GM20431 (cell line): ENCODE data around the gene TSC2.

Experiments
- in situ Hi-C: fragments of 300-500 bp; cut with MseI, MboI; formaldehyde crosslinking; loops from one replicate; pipeline ENCODE4 v1.15.0; 2020; ENCODE audit warnings: low sequenced_read_pairs; ENCODE audit not compliant: unreplicated experiment

TSC2 gene

DNA sequence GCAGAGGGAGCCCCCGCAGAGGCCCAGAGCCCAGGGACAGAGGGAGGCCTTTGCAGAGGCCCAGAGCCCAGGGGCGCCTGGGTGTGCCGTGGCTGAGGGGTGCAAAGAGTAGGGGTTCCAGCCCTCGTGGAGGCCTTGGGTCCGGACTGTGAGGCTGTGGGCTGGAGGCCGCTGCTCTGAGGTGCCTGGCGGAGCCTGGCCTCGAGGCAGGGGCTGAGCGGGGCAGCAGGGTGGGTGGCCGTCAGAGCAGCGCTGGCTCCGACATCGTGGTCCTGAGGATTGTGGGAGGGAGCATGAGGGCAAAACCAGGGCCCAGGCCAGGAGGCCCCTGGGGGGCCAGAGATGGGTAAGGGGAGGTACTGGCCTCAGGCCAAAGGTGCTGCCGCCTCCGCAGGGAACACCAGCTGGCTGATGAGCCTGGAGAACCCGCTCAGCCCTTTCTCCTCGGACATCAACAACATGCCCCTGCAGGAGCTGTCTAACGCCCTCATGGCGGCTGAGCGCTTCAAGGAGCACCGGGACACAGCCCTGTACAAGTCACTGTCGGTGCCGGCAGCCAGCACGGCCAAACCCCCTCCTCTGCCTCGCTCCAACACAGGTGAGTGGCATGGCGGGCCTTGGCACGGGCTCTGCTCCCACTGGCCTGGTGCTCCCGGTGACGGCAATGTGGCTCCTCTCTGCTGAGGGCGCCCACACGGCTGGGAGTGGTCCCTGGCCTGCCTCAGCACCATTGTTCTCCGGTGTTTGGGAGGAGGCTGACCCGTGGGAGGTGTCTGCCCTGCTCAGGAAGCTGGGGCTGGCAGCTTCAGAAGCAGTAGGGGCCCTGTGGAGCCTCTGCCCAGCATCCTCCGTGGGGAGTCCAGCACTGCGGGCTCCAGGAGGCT, 33.7 kb downstream of the TSC2 start:
- in situ Hi-C loops: no loop called here

DNA sequence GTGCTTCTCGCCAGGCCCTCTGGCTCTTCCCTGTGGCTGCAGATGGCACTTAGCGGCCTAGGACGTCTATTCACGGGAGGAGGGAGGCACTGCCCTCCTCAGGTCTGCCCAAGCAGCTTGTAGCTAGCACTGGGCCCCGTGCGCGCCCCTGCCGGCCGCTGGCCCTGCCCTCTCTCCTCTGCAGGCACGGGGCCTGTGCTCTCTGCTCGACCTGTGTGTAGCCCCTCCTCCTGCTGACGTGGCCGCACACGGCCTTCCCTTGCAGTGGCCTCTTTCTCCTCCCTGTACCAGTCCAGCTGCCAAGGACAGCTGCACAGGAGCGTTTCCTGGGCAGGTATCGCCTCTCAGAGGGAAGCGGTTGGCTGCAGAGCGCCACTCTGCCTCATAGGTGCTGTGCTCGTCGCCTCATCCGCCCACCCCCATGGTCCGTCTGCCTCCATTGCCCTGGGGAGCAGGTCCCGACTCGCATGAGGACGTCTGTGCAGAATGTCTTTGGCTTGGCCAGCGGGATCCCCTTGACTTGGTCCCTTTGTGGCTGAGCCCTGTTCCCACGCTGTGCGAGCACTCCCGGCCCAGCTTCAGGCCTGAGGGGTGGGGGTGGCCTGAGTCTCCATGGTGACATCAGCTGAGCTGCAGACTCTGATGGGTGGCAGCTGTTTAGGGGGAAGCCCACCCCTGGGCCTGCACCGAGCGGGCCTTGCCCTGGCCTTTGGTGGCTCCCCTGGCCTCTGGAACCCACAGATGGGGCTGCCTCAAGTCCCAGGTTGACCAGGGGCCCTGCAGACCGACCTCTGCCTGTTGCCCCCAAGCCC, 34.6 kb downstream of the TSC2 start:
- in situ Hi-C loops: no loop called here

DNA sequence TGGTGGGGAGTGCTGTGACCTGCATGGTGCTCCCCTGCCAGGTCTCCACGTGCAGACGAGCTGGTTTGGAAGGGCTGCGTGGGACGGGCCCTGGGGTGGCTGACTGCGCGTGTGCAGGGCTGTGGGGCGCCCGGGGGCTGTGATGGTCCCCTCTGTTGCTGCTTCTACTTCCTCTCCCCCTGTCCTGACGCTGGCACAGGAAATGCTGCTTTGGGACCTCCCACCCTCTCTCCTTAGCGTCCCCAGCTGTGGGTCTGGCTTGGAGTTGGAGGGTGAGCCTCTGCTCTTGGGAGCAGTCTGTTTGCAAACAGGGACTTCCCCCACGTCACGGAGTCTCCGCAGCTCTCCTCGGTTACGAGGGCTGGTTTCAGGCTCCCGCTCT, 35.2 kb downstream of the TSC2 start:
- in situ Hi-C loops: no loop called here

DNA sequence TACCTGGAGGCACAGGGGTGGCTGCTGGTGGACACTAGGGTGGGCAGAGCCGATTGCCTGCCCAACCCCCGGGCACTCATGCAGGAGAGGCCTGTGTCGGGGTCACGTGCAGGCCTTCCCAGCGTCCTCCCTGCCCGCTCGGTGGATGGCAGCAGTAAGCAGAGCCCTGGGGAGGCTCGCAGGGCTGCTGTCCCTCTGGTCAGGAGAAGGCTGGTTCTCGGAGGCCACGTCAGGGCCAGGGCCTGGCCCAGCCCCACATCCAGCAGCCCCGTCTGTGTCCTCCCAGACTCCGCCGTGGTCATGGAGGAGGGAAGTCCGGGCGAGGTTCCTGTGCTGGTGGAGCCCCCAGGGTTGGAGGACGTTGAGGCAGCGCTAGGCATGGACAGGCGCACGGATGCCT, 35.6 kb downstream of the TSC2 start:
- in situ Hi-C loops: no loop called here

DNA sequence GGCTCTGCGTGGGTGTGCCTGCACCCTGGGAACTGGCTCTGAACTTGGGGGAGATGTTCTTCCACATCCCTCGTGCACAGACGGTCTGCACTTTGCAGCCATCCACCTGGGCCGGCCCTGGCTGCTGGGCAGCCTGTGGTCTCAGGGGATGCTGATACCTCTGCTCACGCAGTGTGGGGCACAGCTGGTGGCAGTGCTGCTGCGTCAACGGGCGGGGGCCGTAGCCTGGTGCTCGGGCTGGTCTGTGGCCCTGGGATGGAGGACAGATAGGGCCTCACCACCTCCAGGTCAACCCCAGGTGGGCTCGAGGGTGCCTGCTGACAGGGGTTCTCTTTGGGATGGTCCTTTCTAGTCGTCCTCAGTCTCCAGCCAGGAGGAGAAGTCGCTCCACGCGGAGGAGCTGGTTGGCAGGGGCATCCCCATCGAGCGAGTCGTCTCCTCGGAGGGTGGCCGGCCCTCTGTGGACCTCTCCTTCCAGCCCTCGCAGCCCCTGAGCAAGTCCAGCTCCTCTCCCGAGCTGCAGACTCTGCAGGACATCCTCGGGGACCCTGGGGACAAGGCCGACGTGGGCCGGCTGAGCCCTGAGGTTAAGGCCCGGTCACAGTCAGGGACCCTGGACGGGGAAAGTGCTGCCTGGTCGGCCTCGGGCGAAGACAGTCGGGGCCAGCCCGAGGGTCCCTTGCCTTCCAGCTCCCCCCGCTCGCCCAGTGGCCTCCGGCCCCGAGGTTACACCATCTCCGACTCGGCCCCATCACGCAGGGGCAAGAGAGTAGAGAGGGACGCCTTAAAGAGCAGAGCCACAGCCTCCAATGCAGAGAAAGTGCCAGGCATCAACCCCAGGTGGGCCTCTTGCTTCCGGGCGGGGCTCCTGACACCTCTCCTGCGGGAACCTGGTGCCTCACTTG, 36.3 kb downstream of the TSC2 start:
- in situ Hi-C loops: no loop called here

DNA sequence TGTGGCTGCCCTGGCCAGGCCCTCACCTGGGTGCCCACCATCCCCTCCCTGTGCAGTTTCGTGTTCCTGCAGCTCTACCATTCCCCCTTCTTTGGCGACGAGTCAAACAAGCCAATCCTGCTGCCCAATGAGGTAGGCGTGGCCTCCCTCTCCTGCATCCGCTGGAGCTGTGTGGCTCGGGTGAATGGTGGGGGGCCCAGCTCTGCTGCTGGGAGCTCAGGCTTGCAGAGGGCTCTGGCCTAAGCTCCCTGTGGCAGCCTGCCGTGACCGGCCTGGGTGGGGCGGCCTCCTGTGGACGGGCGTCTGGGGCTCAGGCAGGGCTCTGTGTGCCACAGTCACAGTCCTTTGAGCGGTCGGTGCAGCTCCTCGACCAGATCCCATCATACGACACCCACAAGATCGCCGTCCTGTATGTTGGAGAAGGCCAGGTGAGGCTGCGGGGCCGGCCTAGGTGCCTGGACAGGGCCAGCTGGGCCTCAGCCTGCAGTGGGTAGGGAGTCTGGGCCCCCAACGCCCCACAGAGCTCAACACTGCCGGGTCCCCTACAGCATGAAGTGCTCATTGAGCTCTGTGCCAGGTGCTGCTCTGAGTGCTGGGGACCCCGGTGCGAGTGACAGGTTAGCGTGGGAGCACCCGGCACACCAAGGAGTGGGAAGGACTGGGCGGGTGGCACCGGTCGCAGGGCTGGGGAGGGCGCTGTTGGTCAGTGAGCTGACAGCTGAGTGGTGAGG, 37.3 kb downstream of the TSC2 start:
- in situ Hi-C loops: no loop called here

DNA sequence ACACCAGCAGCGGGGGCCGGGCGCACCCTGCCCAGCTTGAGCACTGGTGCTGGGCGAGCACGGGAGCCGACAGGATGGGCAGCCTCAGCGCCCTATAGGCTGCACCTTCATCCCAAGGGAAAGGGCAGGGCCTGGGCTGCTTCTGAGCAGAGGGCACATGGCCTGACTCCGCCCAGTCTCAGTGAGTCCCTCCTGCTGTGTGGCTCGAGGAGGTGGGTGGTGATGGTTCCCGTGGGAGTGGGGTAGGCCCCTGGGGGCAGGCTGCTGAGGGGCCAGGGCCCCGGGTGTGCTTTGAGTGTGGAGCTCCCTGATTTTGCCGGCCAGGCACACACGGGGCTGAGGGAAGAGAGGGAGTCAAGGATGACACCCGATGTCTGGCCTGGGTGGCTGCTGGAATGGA, 37.9 kb downstream of the TSC2 start:
- in situ Hi-C loops: no loop called here

DNA sequence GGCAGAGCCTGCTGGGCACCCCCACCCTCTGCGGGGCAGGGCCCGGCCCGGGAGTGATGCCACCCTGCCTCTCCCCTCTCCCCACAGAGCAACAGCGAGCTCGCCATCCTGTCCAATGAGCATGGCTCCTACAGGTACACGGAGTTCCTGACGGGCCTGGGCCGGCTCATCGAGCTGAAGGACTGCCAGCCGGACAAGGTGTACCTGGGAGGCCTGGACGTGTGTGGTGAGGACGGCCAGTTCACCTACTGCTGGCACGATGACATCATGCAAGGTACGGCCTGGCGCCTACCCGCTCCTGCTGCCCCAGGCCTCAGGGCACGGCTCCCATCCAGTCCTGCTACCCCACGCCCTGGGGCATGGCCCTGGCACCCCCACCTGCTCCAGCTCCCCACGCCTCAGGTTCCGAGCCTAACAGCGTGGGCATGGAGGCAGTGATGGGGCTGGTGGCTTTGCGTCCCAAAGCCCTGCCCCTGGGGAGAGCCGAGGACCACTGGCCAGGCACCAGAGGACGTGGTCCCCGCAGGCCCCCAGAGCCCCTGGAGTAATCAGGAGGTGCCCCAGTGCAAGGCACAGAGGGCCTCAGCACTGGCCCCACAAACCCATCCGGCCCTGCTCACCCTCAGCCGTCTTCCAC, 38.4 kb downstream of the TSC2 start:
- in situ Hi-C loops: no loop called here

DNA sequence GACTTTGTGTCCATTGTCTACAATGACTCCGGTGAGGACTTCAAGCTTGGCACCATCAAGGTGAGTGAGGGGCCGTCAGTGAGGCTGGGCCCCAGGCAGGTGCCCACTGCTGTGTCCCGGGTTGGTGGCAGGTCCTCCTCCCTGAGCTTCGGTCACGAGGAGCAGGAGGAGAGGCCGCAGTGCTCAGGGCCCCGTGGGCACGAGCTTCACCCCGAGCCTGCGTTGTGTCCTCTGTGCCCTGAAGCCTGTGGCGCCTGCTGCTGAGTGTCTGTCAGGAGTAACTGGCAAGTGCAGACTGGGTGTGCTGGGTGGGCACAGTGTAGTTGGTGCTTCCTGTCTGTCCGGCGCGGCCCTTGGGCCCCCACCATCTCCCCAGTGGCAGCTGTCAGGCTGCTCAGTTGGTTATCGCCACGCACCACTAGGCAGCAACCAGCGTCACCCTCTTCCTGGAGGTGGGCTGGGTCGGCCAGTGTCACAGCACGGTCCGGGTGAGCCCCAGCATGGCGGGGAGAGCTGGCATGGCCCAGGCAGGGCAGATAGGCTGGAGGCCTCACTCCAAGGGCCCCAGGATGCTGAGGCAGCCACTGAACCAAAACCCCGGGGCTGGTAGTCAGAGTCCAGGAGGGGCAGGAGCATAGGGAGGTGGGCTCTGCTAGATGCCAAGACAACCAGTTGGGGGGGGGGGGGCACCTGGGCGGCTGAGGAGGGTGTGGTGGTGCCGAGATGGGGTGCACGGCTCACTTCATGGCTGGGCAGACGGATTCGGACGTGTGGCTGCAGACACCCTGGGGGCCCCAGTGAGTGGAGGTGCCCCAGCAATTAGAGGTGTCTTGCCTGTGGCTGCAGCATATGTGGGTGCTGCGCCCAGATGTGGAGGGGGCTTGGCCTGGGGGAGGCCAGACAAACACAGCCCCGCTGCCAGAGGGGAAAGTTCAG, 39.3 kb downstream of the TSC2 start:
- in situ Hi-C loops: no loop called here

DNA sequence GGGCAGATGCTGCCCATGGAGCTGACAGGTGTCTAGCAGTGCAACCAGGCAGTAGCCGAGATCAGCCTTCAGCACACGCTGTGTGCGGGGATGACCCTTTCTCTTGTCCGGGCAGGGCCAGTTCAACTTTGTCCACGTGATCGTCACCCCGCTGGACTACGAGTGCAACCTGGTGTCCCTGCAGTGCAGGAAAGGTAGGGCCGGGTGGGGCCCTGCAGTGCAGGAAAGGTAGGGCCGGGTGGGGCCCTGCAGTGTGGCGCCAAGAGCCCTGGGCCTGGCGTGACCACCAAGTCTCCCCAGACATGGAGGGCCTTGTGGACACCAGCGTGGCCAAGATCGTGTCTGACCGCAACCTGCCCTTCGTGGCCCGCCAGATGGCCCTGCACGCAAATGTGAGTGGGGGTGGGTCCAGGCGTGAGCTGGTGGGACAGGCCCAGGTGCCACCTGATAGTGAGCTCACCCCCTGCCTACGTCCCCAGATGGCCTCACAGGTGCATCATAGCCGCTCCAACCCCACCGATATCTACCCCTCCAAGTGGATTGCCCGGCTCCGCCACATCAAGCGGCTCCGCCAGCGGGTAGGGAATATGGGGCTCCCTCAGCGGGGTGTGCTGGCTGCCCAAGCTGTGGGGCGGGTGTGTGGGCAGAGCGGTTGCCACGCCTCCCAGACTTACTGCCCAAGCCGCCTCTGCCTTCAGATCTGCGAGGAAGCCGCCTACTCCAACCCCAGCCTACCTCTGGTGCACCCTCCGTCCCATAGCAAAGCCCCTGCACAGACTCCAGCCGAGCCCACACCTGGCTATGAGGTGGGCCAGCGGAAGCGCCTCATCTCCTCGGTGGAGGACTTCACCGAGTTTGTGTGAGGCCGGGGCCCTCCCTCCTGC, 40.2 kb downstream of the TSC2 start:
- in situ Hi-C loops: no loop called here

DNA sequence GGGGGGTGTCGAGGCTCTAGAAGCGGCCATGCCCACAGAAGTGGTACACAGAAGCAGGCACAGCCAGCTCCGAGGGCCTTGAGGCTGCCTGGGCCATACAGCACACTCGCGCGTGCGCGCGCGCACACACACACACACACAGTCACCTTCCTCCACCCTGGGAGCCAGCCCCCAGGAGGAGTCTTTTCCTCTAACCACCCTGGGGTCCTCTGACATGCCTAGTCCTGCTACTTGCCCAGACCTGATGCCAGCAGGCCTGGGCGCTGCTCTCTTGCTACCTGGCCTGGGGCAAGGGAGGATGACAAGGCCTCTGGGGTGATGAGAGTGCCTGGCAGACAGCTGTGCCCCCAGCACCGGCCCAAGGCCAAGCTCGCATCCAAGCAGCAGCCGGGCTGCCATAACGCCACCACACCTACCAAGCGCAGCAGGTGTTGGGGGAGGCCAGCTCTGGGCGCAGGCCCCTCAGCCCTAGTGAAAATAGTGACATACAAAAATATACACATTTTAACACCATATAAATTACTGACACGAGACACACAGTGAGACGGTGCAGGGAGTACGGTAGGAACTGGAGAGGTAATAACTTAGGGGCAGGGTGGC, 41.1 kb downstream of the TSC2 start:
- in situ Hi-C loops: no loop called here

DNA sequence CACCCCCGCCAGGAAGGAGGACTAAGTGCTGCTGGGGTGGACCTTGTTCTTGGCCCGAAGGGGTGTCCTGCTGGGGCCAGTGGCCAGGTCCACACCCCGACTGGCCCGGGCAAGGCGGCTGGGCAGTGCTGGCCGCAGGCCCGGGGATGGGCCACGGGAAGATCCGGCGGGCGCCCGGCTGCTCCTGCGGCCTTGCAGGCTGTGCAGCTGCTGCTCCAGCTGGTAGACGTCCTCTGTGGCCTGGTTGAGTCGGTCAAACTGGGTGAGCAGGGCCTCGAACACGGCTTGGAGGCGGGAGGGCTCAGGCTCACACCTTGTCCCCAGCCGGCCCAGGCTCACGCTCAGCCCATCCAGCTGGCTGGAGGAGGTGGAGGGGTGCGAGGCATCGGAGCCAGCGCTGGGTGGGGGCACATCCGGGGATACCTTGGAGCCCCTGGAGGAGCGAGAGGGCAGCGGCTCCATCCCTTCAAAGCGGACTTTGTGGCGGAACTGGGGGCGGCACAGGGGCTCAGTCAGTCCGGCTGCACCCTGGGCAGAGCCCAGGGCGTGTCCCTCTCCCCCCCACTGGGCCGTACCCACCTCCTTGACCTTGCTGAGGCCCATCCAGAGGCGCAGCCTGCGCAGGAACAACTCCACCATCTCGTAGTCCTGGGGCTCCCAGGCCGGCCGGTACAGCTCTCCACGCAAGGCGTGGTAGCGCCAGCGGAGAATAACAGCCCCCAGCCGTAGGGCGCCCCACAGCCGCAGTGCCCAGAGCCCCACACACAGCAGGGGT, 42.1 kb downstream of the TSC2 start:
- in situ Hi-C loops: no loop called here

DNA sequence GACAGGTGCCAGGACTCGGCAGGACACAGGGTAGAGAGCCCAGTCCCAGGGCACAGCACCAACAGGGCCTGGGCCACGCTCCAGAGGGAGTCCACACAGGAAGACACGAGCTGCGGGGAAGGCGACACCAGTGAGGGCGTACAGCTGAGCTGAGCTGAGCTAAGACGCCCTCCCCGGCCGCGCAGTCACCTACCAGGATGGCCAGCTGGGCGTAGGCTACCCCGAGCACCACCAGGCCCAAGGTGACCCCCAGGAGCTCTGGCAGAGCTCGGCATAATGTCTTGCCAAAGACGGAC, 42.6 kb downstream of the TSC2 start:
- in situ Hi-C loops: no loop called here

DNA sequence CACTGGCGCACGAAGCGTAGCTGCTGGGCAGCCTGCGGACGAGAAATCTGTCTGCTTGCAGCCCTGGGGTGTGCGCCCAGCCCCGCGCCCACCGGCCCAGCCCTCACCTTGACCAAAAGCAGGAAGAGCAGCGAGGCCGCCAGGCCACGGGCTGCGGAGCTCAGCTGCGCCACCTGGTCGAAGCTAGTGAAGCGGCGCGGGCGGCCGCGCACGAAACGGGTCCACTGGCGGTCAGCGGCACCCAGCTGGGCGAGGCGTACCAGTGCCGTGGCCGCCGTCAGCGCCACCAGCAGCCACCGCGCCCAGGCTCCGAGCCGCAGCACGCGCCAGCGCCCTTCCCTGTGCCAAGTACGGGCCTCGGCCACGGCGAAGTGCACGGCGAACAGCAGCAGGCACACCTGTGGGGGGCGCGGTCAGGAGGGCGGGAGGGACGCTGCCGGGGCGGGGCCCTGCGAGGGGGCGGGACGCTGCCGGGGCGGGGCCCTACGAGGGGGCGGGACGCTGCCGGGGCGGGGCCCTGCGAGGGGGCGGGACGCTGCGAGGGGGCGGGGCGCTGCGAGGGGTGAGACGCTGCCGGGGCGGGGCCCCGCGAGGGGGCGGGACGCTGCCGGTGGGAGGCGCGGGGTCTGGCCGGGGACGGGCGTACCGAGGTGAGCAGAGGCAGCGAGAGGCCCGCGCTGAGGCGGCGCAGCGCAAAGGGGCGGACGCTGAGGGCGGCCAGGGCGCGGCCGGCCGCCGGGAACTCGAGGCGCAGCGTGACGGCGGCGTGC, 43.2 kb downstream of the TSC2 start:
- in situ Hi-C loops: no loop called here

DNA sequence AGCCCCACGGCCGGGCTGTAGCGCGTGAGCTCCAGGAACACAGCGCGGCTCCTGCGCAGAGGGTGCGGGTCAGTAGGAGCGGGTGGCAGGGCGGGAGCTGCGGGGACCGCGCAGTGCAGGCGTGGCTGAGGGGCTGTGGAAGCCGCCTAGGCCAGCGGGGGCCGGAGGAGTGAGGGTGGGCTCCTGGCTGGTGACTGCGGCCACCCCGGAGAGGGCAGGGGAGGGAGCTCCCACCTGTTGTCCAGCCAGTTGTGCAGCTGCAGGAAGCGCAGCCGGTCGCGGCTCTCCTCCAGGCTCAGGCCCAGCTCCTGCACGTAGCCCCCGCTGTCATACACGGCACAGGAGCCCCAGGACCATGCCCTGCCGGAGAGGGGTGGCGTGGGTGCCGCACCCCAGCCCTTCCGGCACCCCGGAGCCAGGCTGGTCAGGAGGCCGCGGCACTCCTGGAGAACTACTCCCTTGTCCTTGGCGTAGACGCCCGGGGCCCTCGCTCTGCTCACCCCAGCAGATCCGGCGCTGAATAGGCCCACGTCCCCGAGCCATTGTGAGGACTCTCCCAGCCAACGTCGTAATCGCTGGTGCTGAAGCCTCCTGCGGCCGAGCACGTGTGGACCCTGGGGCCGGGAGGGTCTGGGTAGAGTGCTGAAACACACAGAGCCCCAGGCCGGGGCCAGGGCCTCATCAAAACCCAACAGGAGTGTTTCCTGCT, 43.9 kb downstream of the TSC2 start:
- in situ Hi-C loops: no loop called here
